HepG2 (cell line): ENCODE results near the gene CSKMT. TPM values are rescaled to one million over a fixed set of nuclear protein-coding genes. Genes with fewer than 3 reads are reported as not detected.

ENCODE experiments used
- CC2D1A ChIP-seq: sonication (generic); formaldehyde crosslinking; IDR thresholded peaks from 2 replicates; pipeline ENCODE4 v1.8.1; 2023; ENCODE audit warnings: mild to moderate bottlenecking, missing genetic modification reagents
- CCDC6 ChIP-seq: sonication (generic); formaldehyde crosslinking; IDR thresholded peaks from 2 replicates; pipeline ENCODE4 v1.8.1; 2022; ENCODE audit warnings: mild to moderate bottlenecking, missing genetic modification reagents, moderate library complexity
- E2F5 ChIP-seq: sonication (generic); formaldehyde crosslinking; conservative IDR thresholded peaks from 2 replicates; pipeline ENCODE4 v1.4.0; 2020; ENCODE audit warnings: missing genetic modification reagents
- HOMEZ ChIP-seq: IDR thresholded peaks from 2 replicates; pipeline ENCODE4 v1.6.1; 2016; ENCODE audit warnings: low read depth
- JUN ChIP-seq: sonication (generic); formaldehyde crosslinking; IDR thresholded peaks from 2 replicates; pipeline ENCODE4 v1.4.0; 2020; ENCODE audit warnings: mild to moderate bottlenecking, missing genetic modification reagents
- LCORL ChIP-seq, 2 experiments: fragments of 450-650 bp in 1 of 2; sonication (generic) in 1 of 2; formaldehyde crosslinking in 1 of 2; IDR thresholded peaks; 2 replicates each; pipeline versions ENCODE4 v1.5.0 to v1.6.1; 2017 to 2020; ENCODE audit warnings: antibody characterized with exemption in 1 of 2, missing genetic modification reagents in 1 of 2
- NFKBIZ ChIP-seq: IDR thresholded peaks from 2 replicates; pipeline ENCODE4 v1.6.1; 2018; ENCODE audit warnings: missing genetic modification reagents, missing compliant biosample characterization
- NONO ChIP-seq, 2 experiments: fragments of 450-650 bp in 1 of 2; sonication (generic) in 1 of 2; formaldehyde crosslinking in 1 of 2; IDR thresholded peaks in 1 of 2; conservative IDR thresholded peaks in 1 of 2; 2 replicates each; pipeline versions ENCODE4 v1.6.1 to v1.8.0; 2017 to 2022; ENCODE audit warnings: mild to moderate bottlenecking in 1 of 2, missing genetic modification reagents in 1 of 2, moderate library complexity in 1 of 2
- REST ChIP-seq, 2 experiments: IDR thresholded peaks; 2 replicates each; pipeline ENCODE4 v1.6.1; 2011 to 2012; ENCODE audit warnings: low read length in 2 of 2, borderline replicate concordance in 1 of 2, low read depth in 1 of 2, mild to moderate bottlenecking in 1 of 2, moderate library complexity in 1 of 2
- SP4 ChIP-seq: sonication (generic); formaldehyde crosslinking; IDR thresholded peaks from 2 replicates; pipeline ENCODE4 v1.8.1; 2023; ENCODE audit warnings: mild to moderate bottlenecking, missing genetic modification reagents
- STAT5B ChIP-seq: sonication (generic); formaldehyde crosslinking; IDR thresholded peaks from 2 replicates; pipeline ENCODE4 v1.4.0; 2020; ENCODE audit warnings: missing genetic modification reagents
- THAP7 ChIP-seq: sonication (generic); formaldehyde crosslinking; IDR thresholded peaks from 2 replicates; pipeline ENCODE4 v1.8.1; 2023; ENCODE audit warnings: mild to moderate bottlenecking, missing genetic modification reagents
- ZFP91 ChIP-seq: sonication (generic); formaldehyde crosslinking; IDR thresholded peaks from 2 replicates; pipeline ENCODE4 v1.9.0; 2022; ENCODE audit warnings: missing genetic modification reagents, mild to moderate bottlenecking, borderline replicate concordance
- ZFYVE20 ChIP-seq: sonication (generic); formaldehyde crosslinking; IDR thresholded peaks from 2 replicates; pipeline ENCODE4 v1.8.0; 2023; ENCODE audit warnings: low read depth, mild to moderate bottlenecking, moderate library complexity, missing genetic modification reagents, borderline replicate concordance
- ZNF230 ChIP-seq: sonication (generic); formaldehyde crosslinking; IDR thresholded peaks from 2 replicates; pipeline ENCODE4 v1.4.0; 2020; ENCODE audit warnings: mild to moderate bottlenecking, missing genetic modification reagents
- ZNF30 ChIP-seq: sonication (generic); formaldehyde crosslinking; IDR thresholded peaks from 2 replicates; pipeline ENCODE4 v1.5.0; 2020; ENCODE audit warnings: mild to moderate bottlenecking, missing genetic modification reagents
- ZNF556 ChIP-seq: sonication (generic); formaldehyde crosslinking; IDR thresholded peaks from 2 replicates; pipeline ENCODE4 v1.4.0; 2020; ENCODE audit warnings: mild to moderate bottlenecking, missing genetic modification reagents, borderline replicate concordance
- ZNF563 ChIP-seq: sonication (generic); formaldehyde crosslinking; IDR thresholded peaks from 2 replicates; pipeline ENCODE4 v1.8.0; 2022; ENCODE audit warnings: mild to moderate bottlenecking, moderate library complexity, missing genetic modification reagents
- ZNF644 ChIP-seq: IDR thresholded peaks from 2 replicates; pipeline ENCODE4 v1.6.1; 2016; ENCODE audit warnings: low read depth
- polyA plus RNA-seq, 8 experiments: library from polyadenylated mRNA; depleted of rRNA in 3 of 8; stranded (reverse) in 7 of 8; unstranded in 1 of 8; fragments of >200 nt; fragmentation: Illumina TruSeq in 4 of 8; extraction: Trizol in 4 of 8; gene quantifications; 2 replicates each; pipeline versions ENCODE4 v1.2.1 to v1.2.3, GENCODE V29; 2011 to 2016; ENCODE audit warnings: low read depth in 4 of 8, missing spikeins in 1 of 8, mixed read lengths in 1 of 8; ENCODE audit not compliant: insufficient read depth in 1 of 8
- total RNA-seq, 5 experiments: library from RNA; depleted of rRNA; stranded (reverse); fragments of >200 nt; fragmentation: Illumina TruSeq; extraction: Trizol; gene quantifications; 2 replicates each; pipeline ENCODE4 v1.2.3, GENCODE V29; 2016; ENCODE audit warnings: low read depth in 1 of 5

Gene CSKMT
- total and polyA plus RNA-seq, 2 of the 13 experiments (the other 11 are each of a cell fraction or from before 2014, with no cell fraction given) = 7.6 to 31.8 TPM

GRCh38 chr11:62671236-62671607 lies 6.1 kb downstream of the CSKMT start (continued):
- TF ChIP-seq STAT5B (CRISPR knock-in tag) (no peak), NFKBIZ (CRISPR knock-in tag) (no peak), LCORL (IDR thresholded peaks at IDR 0.05) (no peak), LCORL (CRISPR knock-in tag; IDR thresholded peaks at IDR 0.05) (peak; percentile 68; the same call in 1 of the 2 replicates), ZNF644 (CRISPR knock-in tag) (no peak), E2F5 (no peak), THAP7 (no peak), ZNF556 (CRISPR knock-in tag) (0 out of 2 replicates have a peak, but pooled peaks have one; percentile 2), ZFP91 (no peak; the same call in 1 of the 2 replicates), CC2D1A (CRISPR knock-in tag) (0 out of 2 replicates have a peak, but pooled peaks have one; percentile 68), NONO (IDR thresholded peaks at IDR 0.05) (no peak), NONO (CRISPR knock-in tag; conservative IDR thresholded peaks at IDR 0.05) (no peak), HOMEZ (CRISPR knock-in tag) (no peak), SP4 (no peak), JUN (no peak), REST (IDR thresholded peaks at IDR 0.05; ENCODE audit: borderline replicate concordance in 1 of 2, low read depth in 1 of 2, low read length in 2 of 2) (no peak), ZNF230 (CRISPR knock-in tag) (0 out of 2 replicates have a peak, but pooled peaks have one; percentile 46), CCDC6 (CRISPR knock-in tag) (no peak), ZFYVE20 (0 out of 2 replicates have a peak, but pooled peaks have one; percentile 25), ZNF30 (CRISPR knock-in tag) (no peak), ZNF563 (CRISPR knock-in tag) (no peak)
